Endometrium (tissue), 2 donors: ENCODE data around the gene NKX2-3.

Experiments used
- FAIRE-seq: peaks from 2 replicates; lab custom pipeline; 2012; peaks lifted over from hg19 to GRCh38; lab: Jason Lieb, UNC
- donor health status: control.
- donor health status: control.

NKX2-3 gene

DNA sequence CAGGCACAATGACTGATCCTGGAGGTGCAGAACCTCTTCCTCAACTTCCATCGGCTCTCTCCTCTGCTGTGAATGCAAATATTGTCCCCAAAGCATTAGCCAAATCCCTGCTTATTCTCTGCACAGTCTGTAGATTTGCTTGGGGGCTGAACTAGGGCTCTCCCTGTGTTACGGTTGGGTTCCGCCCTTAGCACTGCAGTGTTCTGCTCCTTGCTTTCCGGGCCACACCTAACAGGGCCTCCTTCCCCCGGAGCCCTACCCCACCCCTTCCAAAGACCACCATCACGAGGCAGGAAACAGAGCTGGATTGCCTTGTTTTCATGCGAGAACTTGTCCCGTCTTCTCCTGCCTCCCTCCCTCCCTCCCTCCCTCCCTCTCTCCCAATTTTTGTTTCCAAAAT is 50.9 kb downstream of the NKX2-3 start:
- no peak for FAIRE-seq
